COR-L47 (cell line): ENCODE results near the gene MDK.

Experiments
- DNase-seq: peaks from one replicate; lab custom pipeline; 2025; lab: John Stamatoyannopoulos, UW

The MDK gene

DNA sequence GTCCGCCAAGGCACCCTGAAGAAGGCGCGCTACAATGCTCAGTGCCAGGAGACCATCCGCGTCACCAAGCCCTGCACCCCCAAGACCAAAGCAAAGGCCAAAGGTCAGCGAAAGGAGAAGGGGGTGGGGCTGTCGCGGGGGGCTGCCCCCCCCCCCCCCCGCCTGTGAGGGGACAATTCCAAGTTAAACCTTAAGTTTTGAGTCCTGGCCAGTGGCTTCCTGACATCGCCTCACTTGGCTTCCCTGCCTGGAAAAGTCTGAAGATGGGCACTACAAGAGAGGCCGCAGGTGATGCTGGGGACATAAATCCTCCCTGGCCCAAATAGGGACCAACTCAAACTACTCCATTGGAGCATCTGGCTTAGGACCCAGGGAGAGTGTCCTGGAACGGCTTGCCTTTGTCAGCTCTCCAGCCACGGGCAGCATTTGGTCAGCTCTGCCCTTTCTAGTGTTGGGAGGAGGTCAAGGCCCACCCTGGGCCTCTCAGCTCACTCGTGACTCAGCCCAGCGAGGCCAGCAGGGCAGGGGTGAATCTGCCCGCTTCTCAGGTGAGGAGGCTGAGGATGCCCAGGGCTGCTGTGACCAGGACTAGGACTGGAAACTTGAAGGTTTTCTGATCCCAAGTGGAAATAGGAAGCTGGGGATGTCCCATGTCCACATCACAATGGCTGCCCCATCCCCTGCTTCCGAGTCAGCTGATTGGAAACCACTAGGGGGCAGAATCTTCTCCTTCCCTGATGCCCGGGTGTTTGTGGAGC, 1.4 kb downstream of the MDK start:
- DNase-seq = peak; percentile 14

DNA sequence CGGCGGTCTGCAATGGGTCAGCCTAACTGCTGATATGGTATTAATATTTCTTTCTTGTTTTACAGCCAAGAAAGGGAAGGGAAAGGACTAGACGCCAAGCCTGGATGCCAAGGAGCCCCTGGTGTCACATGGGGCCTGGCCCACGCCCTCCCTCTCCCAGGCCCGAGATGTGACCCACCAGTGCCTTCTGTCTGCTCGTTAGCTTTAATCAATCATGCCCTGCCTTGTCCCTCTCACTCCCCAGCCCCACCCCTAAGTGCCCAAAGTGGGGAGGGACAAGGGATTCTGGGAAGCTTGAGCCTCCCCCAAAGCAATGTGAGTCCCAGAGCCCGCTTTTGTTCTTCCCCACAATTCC, 1.9 kb downstream of the MDK start:
- no peak for DNase-seq

DNA sequence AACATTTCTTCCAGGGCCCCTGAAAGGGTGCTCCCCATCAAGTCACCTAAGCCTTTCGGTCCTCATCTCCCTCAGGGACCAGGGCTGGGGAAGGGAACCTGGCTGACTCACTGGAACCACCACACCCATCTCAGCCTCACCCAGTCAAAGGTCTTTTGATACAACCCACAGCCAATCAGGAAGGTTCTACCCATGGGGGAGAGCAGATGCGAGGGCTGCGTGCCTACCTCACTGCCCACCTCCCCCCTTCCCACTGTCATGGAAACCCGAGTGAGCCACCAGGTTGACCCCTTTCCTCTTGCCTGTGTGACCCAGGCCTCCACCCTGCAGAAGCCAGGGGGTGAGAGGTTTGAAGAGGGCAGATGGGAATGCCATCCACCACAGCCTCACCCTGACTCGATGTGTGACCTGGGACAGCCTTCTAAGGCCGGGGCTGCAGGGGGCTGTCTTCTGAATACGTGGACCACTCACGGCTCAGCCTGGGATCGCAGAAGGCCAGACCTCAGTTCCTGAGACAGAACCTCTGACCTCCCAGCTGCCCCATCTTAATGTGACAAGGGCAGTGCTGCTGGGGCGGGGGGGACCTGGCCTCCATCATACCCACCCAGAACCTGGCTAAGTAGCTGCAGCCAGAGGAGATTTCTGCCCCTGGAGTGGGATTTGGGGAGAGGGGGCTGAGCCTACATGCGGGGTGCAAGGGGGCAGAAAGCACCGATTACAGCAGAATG, 2.7 kb downstream of the MDK start:
- DNase-seq = no peak

DNA sequence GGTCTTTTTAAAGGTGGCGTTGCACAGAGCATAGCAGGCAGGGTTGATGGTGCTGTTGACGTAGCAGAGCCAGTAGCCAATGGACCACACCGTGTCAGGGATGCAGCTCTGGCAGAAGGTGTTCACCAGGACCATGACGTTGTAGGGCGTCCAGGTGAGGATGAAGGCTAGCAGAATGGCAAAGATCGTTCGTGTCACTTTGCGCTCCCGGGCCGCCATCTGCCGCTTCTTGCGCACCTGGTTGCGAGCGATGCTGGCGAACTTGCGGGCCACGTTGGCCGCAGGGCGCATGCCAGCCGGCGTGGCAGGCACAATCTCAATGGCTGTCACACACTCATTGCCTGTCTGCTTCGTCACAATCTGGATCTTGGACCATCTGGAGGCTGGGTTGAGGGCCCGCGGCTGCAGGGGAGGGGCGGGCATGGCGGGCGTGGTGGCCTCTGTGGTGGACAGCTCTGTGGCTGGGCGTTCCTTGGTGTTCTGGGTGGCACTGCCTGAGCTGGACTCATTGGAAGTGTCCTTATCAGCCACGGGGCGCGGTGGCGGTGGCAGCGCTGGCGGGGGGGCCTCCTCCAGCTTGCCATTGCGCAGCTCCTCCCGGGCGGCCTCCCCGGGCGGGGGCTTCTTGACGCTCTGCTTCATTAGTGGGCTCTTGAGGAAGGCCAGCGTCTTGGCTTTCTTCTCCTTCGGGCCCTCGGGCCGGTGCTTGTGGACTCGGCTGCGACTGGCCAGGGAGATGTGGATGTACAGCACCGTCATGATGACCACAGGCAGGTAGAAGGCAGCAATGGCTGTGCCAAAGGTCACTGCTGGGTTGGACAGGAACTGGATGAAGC, 3.9 kb downstream of the MDK start:
- DNase-seq = no peak

DNA sequence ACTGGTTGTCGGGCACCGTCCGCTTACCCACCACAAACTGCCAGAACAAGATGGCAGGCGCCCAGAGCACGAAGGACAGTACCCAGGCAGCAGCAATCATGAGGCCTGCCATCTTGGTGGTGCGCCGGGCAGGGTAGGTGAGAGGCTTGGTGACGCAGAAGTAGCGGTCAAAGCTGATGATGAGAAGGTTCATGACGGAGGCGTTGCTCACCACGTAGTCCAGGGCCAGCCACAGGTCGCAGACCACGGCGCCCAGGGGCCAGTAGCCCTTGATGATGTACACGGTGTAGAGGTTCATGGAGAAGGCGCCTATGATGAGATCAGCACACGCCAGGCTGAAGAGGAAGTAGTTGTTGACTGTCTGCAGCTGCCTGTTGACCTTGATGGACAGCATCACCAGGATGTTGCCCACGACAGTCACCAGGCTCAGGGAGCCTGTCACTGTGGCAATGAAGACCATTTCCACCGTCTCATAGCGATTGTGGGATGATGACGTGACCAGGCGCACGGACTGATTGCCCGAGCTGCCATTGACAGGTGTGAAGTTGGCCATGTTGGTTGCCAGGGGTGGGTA, 4.6 kb downstream of the MDK start:
- DNase-seq = no peak

DNA sequence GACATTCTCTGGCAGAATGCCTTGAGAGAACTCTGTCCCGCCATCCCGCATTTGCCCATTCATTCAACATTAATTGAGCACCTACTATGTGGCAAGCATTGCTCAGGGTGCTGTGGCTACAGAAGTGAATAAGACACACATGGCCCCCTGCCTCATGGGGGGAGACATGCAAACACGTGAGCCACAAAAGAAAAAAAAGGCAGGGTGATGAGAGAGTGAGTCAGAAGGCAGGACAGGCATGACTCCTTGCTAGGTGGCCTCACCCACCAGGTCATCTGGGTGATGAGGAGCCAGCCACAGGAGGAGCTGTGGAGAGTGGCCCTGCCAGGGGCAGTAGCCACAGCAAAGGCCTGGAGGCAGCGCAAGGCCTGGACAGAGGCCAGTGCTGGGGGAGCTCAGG, 5.2 kb downstream of the MDK start:
- no peak for DNase-seq

DNA sequence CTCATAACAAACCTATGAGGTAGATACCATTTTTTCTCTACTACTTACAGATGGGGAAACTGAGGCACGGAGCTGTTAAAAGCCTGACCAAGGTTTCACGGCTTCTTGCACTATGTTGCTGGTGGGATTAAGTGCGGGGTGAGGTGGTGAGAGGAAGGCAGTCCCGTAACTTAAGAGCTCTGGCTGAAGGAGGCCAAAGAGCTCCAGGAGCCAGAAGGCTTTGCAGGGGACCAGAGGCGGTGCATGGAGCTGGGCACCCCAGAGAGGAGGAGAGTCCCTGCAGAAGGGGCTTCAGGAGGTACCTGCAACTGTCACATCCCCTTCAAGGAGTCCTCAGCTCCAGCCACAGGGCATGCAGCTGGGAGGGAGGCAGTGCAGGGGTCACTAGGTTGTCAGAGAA, 6.0 kb downstream of the MDK start:
- DNase-seq = no peak

DNA sequence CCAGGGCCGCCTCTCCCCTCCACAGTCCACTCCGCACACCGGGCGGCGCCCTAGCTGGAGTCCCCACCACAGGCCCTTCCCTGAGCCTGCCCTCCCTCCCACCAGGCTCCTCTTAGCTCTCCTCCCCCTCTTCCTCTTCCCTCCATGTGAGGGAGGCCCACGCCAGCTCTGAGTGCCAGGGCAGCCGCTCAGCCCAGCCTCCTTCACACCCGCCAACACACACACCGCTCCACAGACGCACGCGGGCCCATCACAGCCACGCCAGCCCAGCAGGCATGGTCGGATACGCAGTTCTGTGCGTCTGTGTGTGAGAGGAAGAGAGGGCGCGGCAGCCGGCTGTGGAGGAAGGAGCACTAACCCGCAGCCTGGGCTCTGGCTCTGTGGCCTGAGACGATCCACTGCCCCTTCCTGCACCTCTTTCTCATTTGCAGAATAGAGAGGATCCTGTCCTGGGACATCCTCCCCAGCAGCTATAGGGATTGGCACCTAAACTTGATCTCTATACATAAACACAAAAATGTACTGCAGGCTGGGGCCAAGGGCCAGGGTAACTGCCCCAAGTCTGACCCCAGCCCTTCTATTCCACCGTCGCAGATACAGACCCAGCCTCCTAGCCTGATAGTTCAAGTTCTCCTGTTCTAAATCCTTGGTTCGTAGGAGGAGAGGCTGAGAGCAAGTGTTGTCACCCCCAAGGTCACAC, 6.6 kb downstream of the MDK start:
- no peak for DNase-seq

DNA sequence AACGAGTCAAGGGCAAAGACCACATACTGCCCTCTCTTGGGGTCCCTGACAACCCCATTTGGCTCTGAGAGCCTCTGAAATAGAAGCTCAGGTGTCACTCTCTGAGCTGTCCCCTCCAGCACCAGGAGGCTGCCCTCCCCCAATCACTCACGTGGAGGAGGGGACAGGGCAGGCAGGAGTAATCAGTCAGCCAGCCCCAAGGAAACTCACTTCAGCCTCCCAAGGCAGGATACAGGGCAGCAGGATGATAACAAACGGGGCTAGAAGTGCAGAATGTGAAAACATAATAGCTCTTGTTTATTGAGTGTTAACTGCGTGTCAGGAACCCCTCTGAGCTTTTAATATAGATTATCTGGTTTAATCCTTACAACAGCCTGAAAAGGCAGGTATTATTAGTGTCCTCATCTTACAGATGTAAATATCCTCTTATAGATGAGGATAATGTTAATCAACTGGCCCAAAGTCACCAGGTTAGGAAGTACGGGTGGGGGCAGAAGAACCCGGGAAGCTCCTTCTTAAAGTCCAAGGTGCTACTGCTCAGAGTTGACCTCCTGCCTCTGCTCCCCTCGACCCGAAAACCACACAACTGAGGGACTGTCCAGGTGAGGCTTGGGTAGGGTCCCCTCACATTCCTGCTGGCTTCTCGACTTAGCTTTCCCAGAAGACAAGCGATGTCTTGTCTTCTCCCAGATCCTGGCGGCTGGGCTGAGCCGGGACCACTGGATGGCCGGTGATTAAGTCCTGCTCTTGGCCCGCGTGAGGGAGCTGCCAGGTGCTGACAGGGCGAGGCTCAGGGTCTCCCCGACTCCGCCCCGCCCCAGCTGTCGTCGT, 7.4 kb downstream of the MDK start:
- DNase-seq = no peak

DNA sequence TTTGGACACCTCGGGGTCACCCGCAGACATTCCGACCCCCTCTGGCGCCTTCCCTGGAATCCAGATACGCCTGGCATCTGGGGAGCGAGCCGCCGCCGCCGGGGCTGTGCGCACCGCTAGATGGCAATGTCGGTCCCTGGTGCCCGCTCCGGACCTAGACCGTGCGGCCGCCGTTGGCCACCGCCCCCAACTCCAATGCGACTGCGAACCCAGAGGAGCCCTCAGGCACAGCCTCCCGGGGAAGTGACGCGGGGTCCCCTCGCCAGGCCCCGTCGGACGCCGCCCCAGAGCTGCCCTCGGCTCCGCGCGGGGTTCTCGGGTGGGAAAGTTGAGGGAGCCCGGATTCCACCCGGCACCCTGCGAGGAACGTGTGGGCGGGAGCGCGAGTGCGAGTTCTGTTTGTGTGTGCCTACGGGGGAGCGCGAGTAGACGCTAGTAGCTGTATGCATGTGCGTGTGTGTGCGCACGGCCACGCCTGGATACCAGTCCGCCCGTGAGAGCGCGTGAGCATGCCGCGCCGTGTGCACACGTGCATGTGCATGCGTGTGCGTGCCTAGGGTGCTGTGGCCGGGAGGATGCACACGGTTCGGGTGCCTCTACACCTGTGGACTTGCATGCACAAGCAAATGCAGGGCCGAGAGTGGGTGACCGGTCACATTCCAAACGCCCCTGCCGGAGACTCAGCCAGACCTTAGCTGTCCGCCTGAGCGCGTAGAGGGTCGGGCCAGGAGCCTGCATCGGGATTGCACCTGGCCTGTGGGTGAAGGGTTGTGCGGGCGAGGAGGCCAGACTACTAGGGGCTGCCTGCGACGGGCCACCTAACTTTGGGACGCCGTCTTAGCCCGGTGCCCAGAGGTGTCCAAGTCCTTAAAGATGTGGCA, 8.2 kb downstream of the MDK start:
- peak; percentile 79 for DNase-seq

DNA sequence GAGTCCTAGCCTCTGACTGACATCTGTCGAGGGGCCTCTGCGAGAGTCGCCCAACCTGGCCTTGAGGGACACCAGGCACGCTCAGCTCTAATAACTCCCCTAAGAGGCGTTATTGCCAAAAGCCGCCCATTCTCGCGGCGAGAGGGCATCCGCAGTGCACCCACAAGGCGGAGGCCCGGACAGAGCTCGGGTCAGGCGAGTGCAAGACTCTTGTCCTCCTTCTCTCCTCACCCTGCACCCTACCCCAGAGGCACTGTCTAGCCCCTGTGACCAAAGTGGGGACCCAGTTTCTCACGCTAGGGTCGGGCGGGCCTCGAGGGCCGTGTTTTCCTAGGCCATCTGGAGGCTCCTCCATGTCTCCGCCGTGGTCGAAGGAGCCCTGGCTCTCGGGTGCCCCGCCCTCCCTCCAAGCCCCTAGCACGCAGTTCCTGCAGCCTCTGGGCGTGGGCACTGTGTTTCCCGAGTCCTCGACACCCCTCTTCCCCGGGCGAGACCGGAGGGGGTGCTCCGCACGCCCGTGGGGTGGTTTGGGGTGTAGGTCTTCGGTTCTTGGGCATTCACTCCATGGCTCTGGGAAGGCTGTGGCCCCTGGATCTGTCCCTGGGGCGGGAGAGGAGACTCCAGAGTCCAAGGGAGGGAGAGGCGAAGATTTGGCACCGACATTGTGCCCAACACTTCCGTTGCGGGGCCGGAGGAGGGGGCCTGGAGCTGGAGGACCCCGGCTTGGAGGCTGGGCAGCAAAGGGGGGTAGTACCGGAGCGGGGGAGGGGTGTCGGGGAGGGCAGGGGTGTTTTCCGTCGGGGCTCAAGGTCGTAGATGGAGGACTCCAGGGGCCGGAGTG, 9.1 kb downstream of the MDK start:
- no peak for DNase-seq

DNA sequence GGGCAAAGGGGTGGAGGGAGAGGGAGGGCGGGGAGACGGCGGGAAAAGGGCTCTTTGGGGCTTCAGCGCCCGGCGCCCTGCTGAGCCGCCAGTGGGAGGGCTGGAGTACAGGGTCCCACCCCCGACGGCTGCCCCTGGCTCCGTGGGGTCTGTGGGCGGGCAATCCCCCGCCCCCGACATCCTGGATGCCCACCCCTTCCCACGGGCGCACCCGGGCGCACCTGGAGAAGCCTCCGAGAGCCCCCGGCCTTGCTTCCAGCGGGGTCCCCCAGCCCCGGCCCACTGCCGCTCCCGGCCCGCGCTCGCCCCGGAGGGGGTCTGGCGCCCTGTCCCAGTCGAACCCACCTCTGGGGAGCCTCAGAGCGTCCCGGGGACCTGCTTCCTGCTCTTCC, 9.7 kb downstream of the MDK start:
- DNase-seq = no peak

DNA sequence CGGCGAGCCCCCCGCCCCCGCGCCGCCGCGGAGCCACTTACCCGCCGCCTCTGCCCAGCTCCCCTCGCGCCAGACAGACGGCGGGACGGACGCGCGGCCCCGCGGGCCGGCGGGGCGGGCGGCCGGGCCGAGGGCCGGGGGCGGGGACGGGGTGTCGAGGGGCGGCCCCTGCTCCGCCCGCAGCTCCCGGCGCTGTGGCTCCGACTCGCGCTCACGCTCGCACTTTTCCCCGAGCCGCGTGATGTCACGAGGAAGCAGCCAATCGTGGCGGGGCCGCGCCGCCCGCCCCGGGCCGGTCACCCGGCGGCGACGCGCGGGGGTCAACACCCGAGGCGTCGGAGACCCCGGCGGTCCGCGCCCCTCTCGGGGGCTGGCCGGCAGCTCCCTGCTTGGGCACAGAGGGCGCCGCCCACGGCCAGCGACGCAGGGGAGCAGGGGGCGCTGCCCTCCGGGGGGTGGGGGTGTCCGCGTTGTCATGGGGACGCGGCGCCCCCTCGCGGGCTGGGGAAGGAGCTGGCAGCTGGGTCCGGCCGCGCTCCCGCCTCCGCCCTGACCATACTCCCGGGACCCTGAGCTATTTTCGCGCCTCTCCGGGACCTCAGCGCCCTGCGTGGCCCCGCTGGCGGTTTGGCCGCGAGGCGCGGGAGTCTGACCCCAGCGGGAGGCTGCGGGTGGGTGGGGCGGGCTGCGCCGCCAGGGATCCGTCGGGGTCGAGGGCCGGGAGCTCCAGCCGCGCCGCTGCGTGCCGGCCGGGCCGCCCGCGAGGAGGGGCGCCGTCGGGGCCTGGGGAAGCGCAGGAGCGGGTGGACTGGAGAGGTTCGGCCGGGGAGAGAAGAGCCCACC, 10.3 kb downstream of the MDK start, which contains the start of gene CHRM4:
Gene CHRM4, minus strand, starts transcription at position 199 of the 843 bp plus-strand sequence. CDS start 5,219 bp downstream, outside the sequence.
- DNase-seq = peak; percentile 67

DNA sequence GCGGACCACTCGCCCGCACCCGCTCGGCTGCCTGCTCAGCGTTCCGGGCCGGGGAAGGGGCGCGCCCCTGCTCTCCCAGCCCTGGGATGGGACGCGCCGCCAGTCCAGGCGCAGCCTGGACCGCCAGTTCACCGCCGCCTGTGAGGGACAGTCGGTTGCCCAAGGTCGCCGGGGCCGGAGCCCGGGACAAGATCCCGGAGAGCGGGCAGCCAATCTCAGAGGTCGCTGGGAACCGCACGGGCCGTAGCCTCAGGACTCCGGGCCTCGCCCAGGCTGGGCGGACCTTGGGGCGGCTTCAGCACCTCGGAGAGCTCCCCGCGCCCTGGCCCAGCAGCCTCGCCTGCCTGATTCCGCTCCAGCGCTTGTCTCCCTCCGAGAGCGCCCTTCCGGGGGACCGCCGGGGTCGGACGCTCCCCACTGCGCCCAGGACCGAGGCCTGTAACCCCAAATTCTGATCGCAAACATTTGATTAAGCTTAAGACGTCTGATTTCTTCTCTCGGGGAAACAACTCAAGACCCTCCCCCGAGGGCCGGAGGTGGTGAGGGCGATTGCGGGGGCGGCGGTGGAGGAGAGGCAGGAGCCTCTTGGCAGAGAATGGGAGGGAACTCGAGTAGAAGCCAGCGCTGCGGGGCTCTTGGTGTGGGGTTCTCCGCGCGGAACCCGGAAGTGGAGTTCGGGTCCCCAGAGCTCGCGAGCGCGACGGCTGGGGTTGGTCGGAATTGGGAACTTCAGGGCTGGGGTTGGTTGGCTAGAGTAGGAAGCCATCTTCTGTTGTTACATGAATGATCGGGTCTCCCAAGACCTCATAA, 11.2 kb downstream of the MDK start:
- no peak for DNase-seq

DNA sequence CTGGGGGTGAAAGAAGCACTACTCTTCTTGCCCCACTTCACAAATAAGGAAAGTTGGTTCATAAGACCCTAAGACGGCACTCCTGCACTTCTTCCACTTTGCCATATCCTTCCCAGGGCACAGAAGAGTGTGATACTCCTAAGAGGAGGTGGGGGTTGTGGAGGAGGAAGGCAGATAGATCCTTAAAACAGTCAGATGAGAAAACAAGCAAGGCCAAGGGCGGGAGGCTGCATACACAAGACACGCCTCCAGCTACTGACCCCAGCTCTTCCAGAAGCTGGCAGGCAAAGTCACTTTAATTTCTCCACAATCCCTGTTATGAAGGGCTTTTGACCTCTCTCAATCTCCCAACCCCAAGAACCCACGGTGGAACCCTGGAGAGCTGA, 11.8 kb downstream of the MDK start:
- no peak for DNase-seq

DNA sequence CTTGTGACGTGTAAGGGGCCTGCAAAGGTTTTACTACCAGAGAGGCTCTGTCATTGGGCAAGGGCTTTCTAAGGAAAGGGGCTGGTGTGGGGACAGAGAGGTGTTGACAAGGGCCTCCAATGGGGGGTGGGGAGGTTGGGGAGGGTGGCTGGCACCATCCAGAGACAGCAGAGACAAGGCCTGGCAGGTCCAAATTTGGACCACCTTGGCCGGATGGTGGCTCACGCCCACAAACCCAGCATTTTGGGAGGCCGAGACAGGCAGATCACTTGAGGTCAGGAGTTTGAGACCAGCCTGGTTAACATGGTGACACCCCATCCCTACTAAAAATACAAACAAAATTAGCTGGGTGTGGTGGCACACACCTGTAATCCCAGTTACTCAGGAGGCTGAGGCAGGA, 12.3 kb downstream of the MDK start:
- no peak for DNase-seq

DNA sequence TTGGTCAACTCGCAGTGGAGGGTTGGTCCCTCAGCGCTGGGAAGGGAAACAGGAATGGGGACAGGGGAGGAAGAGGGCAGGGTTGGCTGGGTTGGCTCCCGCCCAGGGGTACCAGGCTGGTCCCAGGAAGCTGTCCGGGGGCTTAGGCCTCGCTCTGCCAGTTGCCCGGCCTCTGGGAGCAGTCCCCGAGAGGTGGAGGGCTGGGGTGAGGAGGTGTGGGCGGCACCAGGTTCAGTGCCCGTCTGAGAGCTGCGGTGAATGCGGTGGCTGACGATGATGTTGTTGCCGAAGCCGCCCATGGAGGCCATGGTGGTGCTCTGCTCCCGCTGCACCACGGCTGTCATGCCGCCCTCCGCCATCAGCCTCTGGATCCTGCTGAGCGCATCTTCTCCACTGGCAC, 16.1 kb downstream of the MDK start:
- DNase-seq = no peak
